Airway epithelial cell (primary cell): ENCODE measurements around the gene PGAM4. TPM values are rescaled to one million over a fixed set of nuclear protein-coding genes. Genes with fewer than 3 reads are reported as not detected.

Experiments used
- total RNA-seq: library from RNA; depleted of rRNA; stranded (reverse); fragments of >200 nt; gene quantifications from 2 replicates; pipeline ENCODE4 v1.2.3, GENCODE V29; 2015

Gene PGAM4
- not detected in 2 replicates for total RNA-seq

DNA sequence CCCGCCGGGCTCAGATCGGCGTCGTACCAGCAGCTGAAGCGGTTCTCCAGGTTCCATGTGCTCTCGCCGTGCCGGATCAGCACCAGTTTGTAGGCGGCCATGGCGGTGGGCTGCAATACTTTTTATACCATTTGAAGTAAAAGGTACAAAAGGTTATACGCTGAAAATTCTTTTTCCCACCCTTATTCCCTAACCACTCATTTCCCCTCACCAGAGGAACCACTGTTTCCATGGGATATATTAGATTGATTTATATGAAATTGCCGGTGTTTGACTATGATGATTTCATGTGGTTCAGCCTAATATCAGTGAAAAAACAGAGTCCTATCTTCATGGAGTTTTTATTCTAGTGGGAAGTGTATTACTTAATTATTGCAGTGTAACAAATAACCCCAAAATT is at the start of gene PGAM4:
Gene PGAM4, minus strand, starts transcription at position 101 of the 400 bp plus-strand sequence. Its CDS starts 0 bp downstream, at position 101.

Other genes with a start within 250 kb of the PGAM4 start
- gene ATRX, start 183.4 kb downstream of the PGAM4 start, total RNA-seq: 33.6 and 35.9 TPM in 2 replicates
- gene MAGT1, start 74.2 kb downstream of the PGAM4 start, total RNA-seq: 41.4 and 46.4 TPM in 2 replicates
- gene COX7B, start 70.2 kb downstream of the PGAM4 start, total RNA-seq: 383 and 553 TPM in 2 replicates
- gene ATP7A, start 58.9 kb downstream of the PGAM4 start, total RNA-seq: 6.7 and 8.0 TPM in 2 replicates
- gene PGK1, start 134.6 kb upstream of the PGAM4 start, total RNA-seq: 534 and 950 TPM in 2 replicates
- 8.7 and 12.1 TPM in 2 replicates for gene TAF9B, start 170.0 kb upstream of the PGAM4 start, total RNA-seq